ENCODE results near the gene INPP5A.

- TF ChIP-seq ZBTB49 (CRISPR knock-in tag; IDR thresholded peaks at IDR 0.05; ENCODE audit: borderline replicate concordance): no peak
- no peak for TF ChIP-seq TAF1 (CRISPR knock-in tag; IDR thresholded peaks at IDR 0.05)
- TF ChIP-seq PRDM4 (CRISPR knock-in tag; IDR thresholded peaks at IDR 0.05; ENCODE audit: borderline replicate concordance): no peak
- no peak for TF ChIP-seq HNF4G (IDR thresholded peaks at IDR 0.05; ENCODE audit: borderline replicate concordance, low read depth, low read length)
- no peak for TF ChIP-seq HNF4G (CRISPR knock-in tag; IDR thresholded peaks at IDR 0.05; ENCODE audit: borderline replicate concordance, low read depth)
- no peak for TF ChIP-seq FOXO4 (CRISPR knock-in tag; conservative IDR thresholded peaks at IDR 0.05)
- TF ChIP-seq CEBPZ (IDR thresholded peaks at IDR 0.05; ENCODE audit: low read length): no peak
- TF ChIP-seq GMEB1 (CRISPR knock-in tag; IDR thresholded peaks at IDR 0.05; ENCODE audit: borderline replicate concordance): no peak
- no peak for TF ChIP-seq YY1 (IDR thresholded peaks at IDR 0.05; ENCODE audit: insufficient read depth, insufficient replicate concordance, low read depth, low read length)
- no peak for TF ChIP-seq CTCF (CRISPR knock-in tag; IDR thresholded peaks at IDR 0.05)
- no peak for TF ChIP-seq FOXM1 (CRISPR knock-in tag; IDR thresholded peaks at IDR 0.05)
- no peak for TF ChIP-seq IRF2 (CRISPR knock-in tag; IDR thresholded peaks at IDR 0.05)
- TF ChIP-seq MEF2D (CRISPR knock-in tag; IDR thresholded peaks at IDR 0.05): no peak
- TF ChIP-seq NFRKB (IDR thresholded peaks at IDR 0.05): no peak
Observed at GRCh38 chr10:132810141-132810806, 272.7 kb downstream of the INPP5A start.

All from HepG2 (cell line).